HG03175 (cell line): ENCODE measurements around the gene B3GNT9.
A peak's percentile ranks its signal among the peaks of the same experiment; 100 is the strongest.
"Not testable (repeated sequence)": the region's sequence is repeated elsewhere in the genome, so short reads cannot be mapped to it uniquely, and the experiment has no call there.

Experiments
- ATAC-seq: cut with Tn5 transposase; IDR thresholded peaks from one replicate; pipeline ENCODE4 v1.9.1; 2021; ENCODE audit warnings: mild to moderate bottlenecking, moderate library complexity; ENCODE audit not compliant: unreplicated experiment

B3GNT9 gene

GRCh38 chr16:67154578-67155294 lies 3.9 kb upstream of the B3GNT9 start:
- no peak for ATAC-seq

- no peak for ATAC-seq
Measured at GRCh38 chr16:67151431-67152097, 766 bp upstream of the B3GNT9 start.

- ATAC-seq = peak; percentile 49
Measured at GRCh38 chr16:67150047-67150832, 558 bp downstream of the B3GNT9 start.

- no peak for ATAC-seq
Measured at GRCh38 chr16:67149276-67150046, 1.3 kb downstream of the B3GNT9 start.

- ATAC-seq = no peak
Measured at GRCh38 chr16:67148656-67149275, 2.0 kb downstream of the B3GNT9 start.

GRCh38 chr16:67148221-67148620 lies 2.6 kb downstream of the B3GNT9 start:
- no peak for ATAC-seq

- ATAC-seq = no peak
Measured at GRCh38 chr16:67147437-67148140, 3.2 kb downstream of the B3GNT9 start.

GRCh38 chr16:67146523-67147357 lies 4.1 kb downstream of the B3GNT9 start:
- ATAC-seq = no peak

GRCh38 chr16:67145746-67146145 lies 5.1 kb downstream of the B3GNT9 start:
- no peak for ATAC-seq

- ATAC-seq = no peak
Measured at GRCh38 chr16:67144943-67145342, 5.9 kb downstream of the B3GNT9 start.

- ATAC-seq = no peak
Measured at GRCh38 chr16:67142342-67142741, 8.5 kb downstream of the B3GNT9 start.

GRCh38 chr16:67141391-67141790 lies 9.4 kb downstream of the B3GNT9 start:
- ATAC-seq = no peak

GRCh38 chr16:67137605-67138004 lies 13.2 kb downstream of the B3GNT9 start:
- ATAC-seq = no peak

- ATAC-seq = no peak
Measured at GRCh38 chr16:67129422-67129821, 21.4 kb downstream of the B3GNT9 start.

- no peak for ATAC-seq
Measured at GRCh38 chr16:67128887-67129286, 21.9 kb downstream of the B3GNT9 start.

GRCh38 chr16:67128417-67128816 lies 22.4 kb downstream of the B3GNT9 start:
- no peak for ATAC-seq

GRCh38 chr16:67122799-67123198 lies 28.0 kb downstream of the B3GNT9 start:
- ATAC-seq = not testable (repeated sequence)

- ATAC-seq = no peak
Measured at GRCh38 chr16:67120025-67120424, 30.8 kb downstream of the B3GNT9 start.

- ATAC-seq = no peak
Measured at GRCh38 chr16:67117716-67118115, 33.1 kb downstream of the B3GNT9 start.
